ENCODE results near the gene HYKK.

- TF ChIP-seq ELF1 (CRISPR knock-in tag; IDR thresholded peaks at IDR 0.05) (no peak), LCORL (IDR thresholded peaks at IDR 0.05) (no peak), LCORL (CRISPR knock-in tag; IDR thresholded peaks at IDR 0.05) (no peak), MED1 (CRISPR knock-in tag; IDR thresholded peaks at IDR 0.05) (no peak), ZNF780A (CRISPR knock-in tag; IDR thresholded peaks at IDR 0.05) (no peak), ZNF790 (CRISPR knock-in tag; IDR thresholded peaks at IDR 0.05; ENCODE audit: borderline replicate concordance) (no peak)
- TF ChIP-seq, protein P1, sequence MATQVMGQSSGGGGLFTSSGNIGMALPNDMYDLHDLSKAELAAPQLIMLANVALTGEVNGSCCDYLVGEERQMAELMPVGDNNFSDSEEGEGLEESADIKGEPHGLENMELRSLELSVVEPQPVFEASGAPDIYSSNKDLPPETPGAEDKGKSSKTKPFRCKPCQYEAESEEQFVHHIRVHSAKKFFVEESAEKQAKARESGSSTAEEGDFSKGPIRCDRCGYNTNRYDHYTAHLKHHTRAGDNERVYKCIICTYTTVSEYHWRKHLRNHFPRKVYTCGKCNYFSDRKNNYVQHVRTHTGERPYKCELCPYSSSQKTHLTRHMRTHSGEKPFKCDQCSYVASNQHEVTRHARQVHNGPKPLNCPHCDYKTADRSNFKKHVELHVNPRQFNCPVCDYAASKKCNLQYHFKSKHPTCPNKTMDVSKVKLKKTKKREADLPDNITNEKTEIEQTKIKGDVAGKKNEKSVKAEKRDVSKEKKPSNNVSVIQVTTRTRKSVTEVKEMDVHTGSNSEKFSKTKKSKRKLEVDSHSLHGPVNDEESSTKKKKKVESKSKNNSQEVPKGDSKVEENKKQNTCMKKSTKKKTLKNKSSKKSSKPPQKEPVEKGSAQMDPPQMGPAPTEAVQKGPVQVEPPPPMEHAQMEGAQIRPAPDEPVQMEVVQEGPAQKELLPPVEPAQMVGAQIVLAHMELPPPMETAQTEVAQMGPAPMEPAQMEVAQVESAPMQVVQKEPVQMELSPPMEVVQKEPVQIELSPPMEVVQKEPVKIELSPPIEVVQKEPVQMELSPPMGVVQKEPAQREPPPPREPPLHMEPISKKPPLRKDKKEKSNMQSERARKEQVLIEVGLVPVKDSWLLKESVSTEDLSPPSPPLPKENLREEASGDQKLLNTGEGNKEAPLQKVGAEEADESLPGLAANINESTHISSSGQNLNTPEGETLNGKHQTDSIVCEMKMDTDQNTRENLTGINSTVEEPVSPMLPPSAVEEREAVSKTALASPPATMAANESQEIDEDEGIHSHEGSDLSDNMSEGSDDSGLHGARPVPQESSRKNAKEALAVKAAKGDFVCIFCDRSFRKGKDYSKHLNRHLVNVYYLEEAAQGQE (IDR thresholded peaks at IDR 0.05; ENCODE audit: borderline replicate concordance in 1 of 2, low read depth in 1 of 2, low read length in 2 of 2) = no peak
These were observed 28.8 kb downstream of the HYKK start for GRCh38 chr15:78536134-78536533.

Measured in HepG2 (cell line).